ENCODE measurements around the gene IL1A. TPM values are rescaled to one million over a fixed set of nuclear protein-coding genes. Genes with fewer than 3 reads are reported as not detected.

Gene IL1A
- polyA plus RNA-seq, 1 of the 3 experiments (the other 2 are of a cell fraction), result not detected

DNA sequence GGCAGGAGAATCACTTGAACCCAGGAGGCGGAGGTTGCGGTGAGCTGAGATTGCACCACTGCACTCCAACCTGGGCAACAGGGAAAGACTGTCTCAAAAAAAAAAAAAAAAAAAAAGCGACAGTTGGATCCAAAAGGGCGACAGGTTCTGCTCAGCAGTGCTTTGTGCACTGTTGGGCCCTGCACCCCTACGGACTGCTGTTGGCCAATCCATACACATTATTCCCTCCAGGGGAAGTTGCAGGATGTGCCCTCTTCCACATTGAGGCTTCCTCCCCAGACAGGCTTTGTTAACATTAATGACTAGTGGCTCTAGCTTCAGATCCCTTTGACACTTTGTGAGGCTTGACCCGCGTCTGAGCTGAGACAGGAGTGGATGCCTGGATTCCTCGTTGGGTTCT, 54.1 kb downstream of the IL1A start:
- Histone ChIP-seq H3K36me3 (replicated peaks in 1 of 2; ENCODE audit: control insufficient read depth in 1 of 2, insufficient read depth in 2 of 2, low read length in 1 of 2) (no peaks in the 10 kb centered on the region), H3K9me3 (no peaks in the 10 kb centered on the region), H3K4me1 (ENCODE audit: control insufficient read depth in 1 of 2, insufficient read depth in 2 of 2, low read depth in 1 of 2, low read length in 1 of 2) (peaks cover 0 to 6% of the 10 kb centered on the region in 2 experiments; a peak in 1 of 4 replicates), H3K79me2 (ENCODE audit: insufficient read depth) (no peaks in the 10 kb centered on the region), H4K20me1 (ENCODE audit: insufficient read depth) (no peaks in the 10 kb centered on the region), H3K27ac (ENCODE audit: low read depth in 2 of 2, low read length in 1 of 2) (no peak overlapping the region), H3K9me2 (no peaks in the 10 kb centered on the region), H3K4me2 (no peak overlapping the region), H3K9ac (no peak overlapping the region), H3K27me3 (ENCODE audit: insufficient read depth) (no peaks in the 10 kb centered on the region), H3F3A (replicated peaks; ENCODE audit: insufficient read depth) (no peaks in the 10 kb centered on the region), H3K4me3 (ENCODE audit: low read depth in 2 of 2, low read length in 1 of 2) (no peak overlapping the region), H2AFZ (ENCODE audit: low read depth) (no peak overlapping the region)
- WGBS (ENCODE audit: low lambda C conversion rate), result 86% methylated on average over 8 of the region's 8 CpGs
- CTCF ChIA-PET, result interaction anchor here (0.9 to 1.7 kb wide), 5 partner anchors 14 to 211 kb away, joined by 3 to 6 read pairs (median 5); no protein-coding TSS in a partner anchor
- TF ChIP-seq FOSL2 (IDR thresholded peaks at IDR 0.05; ENCODE audit: borderline replicate concordance, low read depth) (no peak), YY1 (IDR thresholded peaks at IDR 0.05; ENCODE audit: low read depth) (no peak), RFX5 (IDR thresholded peaks at IDR 0.05; ENCODE audit: low read length) (no peak)
- TF ChIP-seq, protein P1, sequence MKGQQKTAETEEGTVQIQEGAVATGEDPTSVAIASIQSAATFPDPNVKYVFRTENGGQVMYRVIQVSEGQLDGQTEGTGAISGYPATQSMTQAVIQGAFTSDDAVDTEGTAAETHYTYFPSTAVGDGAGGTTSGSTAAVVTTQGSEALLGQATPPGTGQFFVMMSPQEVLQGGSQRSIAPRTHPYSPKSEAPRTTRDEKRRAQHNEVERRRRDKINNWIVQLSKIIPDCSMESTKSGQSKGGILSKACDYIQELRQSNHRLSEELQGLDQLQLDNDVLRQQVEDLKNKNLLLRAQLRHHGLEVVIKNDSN (IDR thresholded peaks at IDR 0.05; ENCODE audit: borderline replicate concordance, low read depth), result no peak
- DNase-seq, result no peak
- POLR2A ChIA-PET, result interaction anchor here (1.2 kb wide), 1 partner anchor 145 kb away, joined by 3 read pairs; the partner anchor contains the start of gene CHCHD5

GRCh38 chr2:112728378-112729175, 55.7 kb downstream of the IL1A start:
- no peaks in the 10 kb centered on the region for H3K79me2 ChIP-seq (ENCODE audit: insufficient read depth)
- no peaks in the 10 kb centered on the region for H4K20me1 ChIP-seq (ENCODE audit: insufficient read depth)
- H3K9ac ChIP-seq, result no peak overlapping the region
- no peaks in the 10 kb centered on the region for H3K9me3 ChIP-seq
- DNase-seq, result no peak
- peaks cover 0 to 6% of the 10 kb centered on the region in 2 experiments; a peak in 1 of 4 replicates for H3K4me1 ChIP-seq (ENCODE audit: control insufficient read depth in 1 of 2, insufficient read depth in 2 of 2, low read depth in 1 of 2, low read length in 1 of 2)
- ChIA-PET POLR2A (no interaction called here), CTCF (interaction anchor here (0.8 to 7.4 kb wide), 10 partner anchors 9 to 248 kb away, joined by 3 to 179 read pairs (median 14); no protein-coding TSS in a partner anchor)
- H3K9me2 ChIP-seq, result no peaks in the 10 kb centered on the region
- TF ChIP-seq TEAD4 (IDR thresholded peaks at IDR 0.05; ENCODE audit: borderline replicate concordance, insufficient read depth) (no peak), POLR2AphosphoS5 (IDR thresholded peaks at IDR 0.05; ENCODE audit: low read depth, low read length) (no peak), TAF1 (IDR thresholded peaks at IDR 0.05; ENCODE audit: borderline replicate concordance, low read depth, low read length) (no peak), RAD21 (IDR thresholded peaks at IDR 0.05; ENCODE audit: low read length) (no peak), ELF1 (IDR thresholded peaks at IDR 0.05) (no peak), RCOR1 (IDR thresholded peaks at IDR 0.05; ENCODE audit: low read length) (no peak), CHD2 (IDR thresholded peaks at IDR 0.05; ENCODE audit: low read length, partially characterized antibody) (no peak), SIN3A (IDR thresholded peaks at IDR 0.05; ENCODE audit: borderline replicate concordance, low read depth, low read length) (no peak), YY1 (IDR thresholded peaks at IDR 0.05; ENCODE audit: low read depth) (no peak), FOXJ3 (CRISPR knock-in tag; IDR thresholded peaks at IDR 0.05) (no peak), RFX5 (IDR thresholded peaks at IDR 0.05; ENCODE audit: low read length) (no peak), GATA2 (CRISPR knock-in tag; IDR thresholded peaks at IDR 0.05) (no peak), IRF3 (IDR thresholded peaks at IDR 0.05; ENCODE audit: low read depth, low read length) (no peak), GABPA (IDR thresholded peaks at IDR 0.05; ENCODE audit: low read depth) (no peak)
- no peak overlapping the region for H2AFZ ChIP-seq (ENCODE audit: low read depth)
- no peak overlapping the region for H3K27ac ChIP-seq (ENCODE audit: low read depth in 2 of 2, low read length in 1 of 2)
- H3K4me3 ChIP-seq (ENCODE audit: low read depth in 2 of 2, low read length in 1 of 2), result no peak overlapping the region
- H3K4me2 ChIP-seq, result no peak overlapping the region
- H3K27me3 ChIP-seq (ENCODE audit: insufficient read depth), result no peaks in the 10 kb centered on the region
- WGBS (ENCODE audit: low lambda C conversion rate), result 69% methylated on average over 10 of the region's 11 CpGs
- H3F3A ChIP-seq (replicated peaks; ENCODE audit: insufficient read depth), result no peaks in the 10 kb centered on the region
- H3K36me3 ChIP-seq (replicated peaks in 1 of 2; ENCODE audit: control insufficient read depth in 1 of 2, insufficient read depth in 2 of 2, low read length in 1 of 2), result no peaks in the 10 kb centered on the region
